ENCODE measurements around the gene SLC13A5.
"Not testable (repeated sequence)": the region's sequence is repeated elsewhere in the genome, so short reads cannot be mapped to it uniquely, and the experiment has no call there.

SLC13A5 gene

GRCh38 chr17:6660805-6661463 is 52.2 kb downstream of the SLC13A5 start:
- DNase-seq (ENCODE audit: low spot score), result no peak

- DNase-seq (ENCODE audit: low spot score), result no peak
Measured at GRCh38 chr17:6660101-6660500, 53.1 kb downstream of the SLC13A5 start.

GRCh38 chr17:6658411-6658810 is 54.8 kb downstream of the SLC13A5 start:
- DNase-seq (ENCODE audit: low spot score), result not testable (repeated sequence)

GRCh38 chr17:6657633-6658287 is 55.4 kb downstream of the SLC13A5 start:
- DNase-seq (ENCODE audit: low spot score), result no peak

- DNase-seq (ENCODE audit: low spot score), result not testable (repeated sequence)
Measured at GRCh38 chr17:6656797-6657632, 56.2 kb downstream of the SLC13A5 start.

GRCh38 chr17:6655732-6656361 is 57.3 kb downstream of the SLC13A5 start:
- DNase-seq (ENCODE audit: low spot score), result not testable (repeated sequence)

- DNase-seq (ENCODE audit: low spot score), result no peak
Measured at GRCh38 chr17:6654841-6655731, 58.1 kb downstream of the SLC13A5 start.

GRCh38 chr17:6651919-6652452 is 61.2 kb downstream of the SLC13A5 start:
- peak; percentile 56 for DNase-seq (ENCODE audit: low spot score)

- peak; percentile 90 for DNase-seq (ENCODE audit: low spot score)
Measured at GRCh38 chr17:6651354-6651918, 61.7 kb downstream of the SLC13A5 start, which contains the start of the genes C17orf100 and MED31. Gene C17orf100 (plus strand): TSS chr17:6651762. CDS start chr17:6651914, 152 bp downstream. Gene MED31 (minus strand): TSS chr17:6651605. CDS start chr17:6651528, 77 bp downstream.

GRCh38 chr17:6648181-6648580 is 65.0 kb downstream of the SLC13A5 start:
- DNase-seq (ENCODE audit: low spot score), result no peak

GRCh38 chr17:6643451-6644125 is 69.6 kb downstream of the SLC13A5 start:
- no peak for DNase-seq (ENCODE audit: low spot score)

GRCh38 chr17:6642592-6642991 is 70.6 kb downstream of the SLC13A5 start:
- no peak for DNase-seq (ENCODE audit: low spot score)

GRCh38 chr17:6641247-6641863 is 71.8 kb downstream of the SLC13A5 start:
- DNase-seq (ENCODE audit: low spot score), result no peak

- peak; percentile 85 for DNase-seq (ENCODE audit: low spot score)
Measured at GRCh38 chr17:6640536-6641246, 72.5 kb downstream of the SLC13A5 start, which contains the start of the genes KIAA0753 and TXNDC17. Gene KIAA0753 (minus strand): TSS chr17:6640711. CDS start chr17:6635103, 5,608 bp downstream. Gene TXNDC17 (plus strand): TSS chr17:6641060. CDS start chr17:6641083, 23 bp downstream.

GRCh38 chr17:6639586-6640535 is 73.3 kb downstream of the SLC13A5 start:
- peak; percentile 53 for DNase-seq (ENCODE audit: low spot score)

GRCh38 chr17:6639014-6639585 is 74.1 kb downstream of the SLC13A5 start:
- DNase-seq (ENCODE audit: low spot score), result no peak
